Measurements from ENCODE around the gene SBK1. TPM values are rescaled to one million over a fixed set of nuclear protein-coding genes. Genes with fewer than 3 reads are reported as not detected.

Gene SBK1
- polyA plus RNA-seq, 2 of the 4 experiments (the other 2 are of a cell fraction) = 0.13 to 0.43 TPM

GRCh38 chr16:28289939-28290858, 2.1 kb upstream of the SBK1 start:
- DNase-seq (ENCODE audit: low read depth in 1 of 2, low spot score in 1 of 2) (no peak), FAIRE-seq (no peak), ATAC-seq (no peak)
- Histone ChIP-seq H3K4me1 (peaks cover 13% of the 10 kb centered on the region), H3K4me3 (no peak overlapping the region), H3K27ac (no peak overlapping the region), H3K4me2 (no peak overlapping the region), H3K9me3 (no peaks in the 10 kb centered on the region)
- ChIA-PET CTCF (interaction anchor here (0.9 to 42.1 kb wide), 4 partner anchors 2 to 326 kb away, joined by 3 to 864 read pairs (median 434); partner anchors contain the start of gene SBK1), POLR2A (no interaction called here)
- TF ChIP-seq HDAC2 (IDR thresholded peaks at IDR 0.05) (no peak), HEYL (CRISPR knock-in tag; IDR thresholded peaks at IDR 0.05) (no peak), USF2 (IDR thresholded peaks at IDR 0.05) (no peak), SREBF2 (IDR thresholded peaks at IDR 0.05) (no peak), FOSB (CRISPR knock-in tag; IDR thresholded peaks at IDR 0.05) (no peak), RARB (CRISPR knock-in tag; IDR thresholded peaks at IDR 0.05) (no peak), POLR2A (IDR thresholded peaks at IDR 0.05; ENCODE audit: low read length) (no peak), JUNB (IDR thresholded peaks at IDR 0.05) (no peak), PHF8 (IDR thresholded peaks at IDR 0.05; ENCODE audit: borderline replicate concordance, low read depth) (no peak)
- 81% methylated on average over 10 of the region's 10 CpGs for WGBS (ENCODE audit: missing lambda C conversion rate)

- no peak for TF ChIP-seq E2F6 (IDR thresholded peaks at IDR 0.05; ENCODE audit: borderline replicate concordance, low read depth)
- WGBS (ENCODE audit: missing lambda C conversion rate) = 88% methylated on average over 11 of the region's 11 CpGs
- FAIRE-seq (no peak), DNase-seq (ENCODE audit: low read depth in 1 of 2, low spot score in 1 of 2) (no peak), ATAC-seq (no peak)
- Histone ChIP-seq H3K4me2 (no peak overlapping the region; the same call in 2 of the 3 replicates), H3K27ac (no peak overlapping the region), H3K9me3 (no peaks in the 10 kb centered on the region), H3K4me3 (no peak overlapping the region), H3K4me1 (peaks cover 13% of the 10 kb centered on the region)
- ChIA-PET POLR2A (no interaction called here), CTCF (interaction anchor here (0.6 to 42.1 kb wide), 4 partner anchors 2 to 593 kb away, joined by 3 to 864 read pairs (median 434); partner anchors contain the start of gene SBK1)
Measured at GRCh38 chr16:28290859-28291254, 1.5 kb upstream of the SBK1 start.

- H3K4me2 ChIP-seq = peak overlapping the region; percentile 100
- peak overlapping the region; percentile 82 to 87 for H3K27ac ChIP-seq
- peak; percentile 89; the same call in 1 of the 2 replicates for TF ChIP-seq RNF2 (IDR thresholded peaks at IDR 0.05; ENCODE audit: borderline replicate concordance, low read depth)
- TF ChIP-seq CBX2 (IDR thresholded peaks at IDR 0.05; ENCODE audit: borderline replicate concordance, low read depth) = no peak
- TF ChIP-seq NR3C1 (IDR thresholded peaks at IDR 0.05) = no peak
- no peak for TF ChIP-seq ATOH8 (CRISPR knock-in tag; IDR thresholded peaks at IDR 0.05; ENCODE audit: low read depth)
- POLR2A ChIA-PET = interaction anchor here (0.6 kb wide), 1 partner anchor 24 kb away, joined by 4 read pairs; no protein-coding TSS in a partner anchor
- H3K9me3 ChIP-seq = no peaks in the 10 kb centered on the region
- CTCF ChIA-PET = interaction anchor here (32.1 to 42.1 kb wide), 2 partner anchors 0 to 13 kb away, joined by 864 read pairs; partner anchors contain the start of gene SBK1
- DNase-seq (ENCODE audit: low read depth in 1 of 2, low spot score in 1 of 2) = no peak
- H3K4me3 ChIP-seq = peak overlapping the region; percentile 89
- FAIRE-seq = no peak
- peaks cover 13% of the 10 kb centered on the region for H3K4me1 ChIP-seq
- 17% methylated on average over 17 of the region's 60 CpGs for WGBS (ENCODE audit: missing lambda C conversion rate)
- ATAC-seq = peak in 1 of 2 experiments; percentile 7; a peak in 2 of 6 replicates
Measured at GRCh38 chr16:28292731-28293600, 641 bp downstream of the SBK1 start.
